ENCODE measurements around the gene PEX6.
"Not testable (repeated sequence)": the region's sequence is repeated elsewhere in the genome, so short reads cannot be mapped to it uniquely, and the experiment has no call there.

The PEX6 gene

GRCh38 chr6:42978839-42979522, at the start of gene PEX6:
Gene PEX6, minus strand, starts transcription at chr6:42979181. Its CDS starts 31 bp downstream, at chr6:42979150.
- peak; percentile 88 to 89 for DNase-seq (ENCODE audit: extremely low read depth in 1 of 2, low read depth in 1 of 2)

DNA sequence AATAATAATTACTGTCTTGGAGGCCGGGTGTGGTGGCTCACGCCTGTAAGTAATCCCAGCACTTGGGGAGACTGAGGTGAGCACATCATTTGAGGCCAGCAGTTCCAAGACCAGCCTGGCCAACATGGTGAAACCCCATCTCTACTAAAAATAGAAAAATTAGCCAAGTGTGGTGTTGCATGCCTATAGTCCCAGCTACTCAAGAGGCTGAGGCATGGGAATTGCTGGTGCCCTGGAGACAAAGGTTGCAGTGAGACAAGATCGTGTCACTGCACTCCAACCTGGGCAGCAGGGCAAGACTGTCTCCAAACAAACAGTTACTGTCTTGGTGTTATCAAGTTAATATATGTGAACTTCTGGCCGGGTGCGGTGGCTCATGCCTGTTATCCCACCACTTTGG, 47.4 kb upstream of the PEX6 start:
- DNase-seq (ENCODE audit: extremely low read depth in 1 of 2, low read depth in 1 of 2): no peak

DNA sequence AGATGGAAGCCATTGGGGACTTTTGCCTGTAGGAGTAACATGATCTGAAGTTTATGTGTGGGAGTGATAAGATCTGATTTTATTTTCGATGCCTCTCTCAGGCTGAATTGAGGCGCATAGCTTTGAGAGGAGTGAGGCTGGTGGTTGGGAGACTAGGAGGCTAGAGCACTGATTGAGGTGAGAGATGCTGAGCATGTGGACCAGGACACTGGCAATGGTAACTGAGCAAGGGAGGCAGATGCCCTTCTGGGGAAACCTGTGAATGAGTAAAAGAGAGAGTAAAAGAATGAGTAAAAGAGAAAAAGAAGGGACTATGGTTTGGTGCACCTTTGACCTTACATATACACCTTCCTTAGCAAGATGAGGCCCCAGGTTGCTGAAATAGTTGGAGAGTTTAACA, 45.5 kb upstream of the PEX6 start:
- peak in 1 of 2 donors; percentile 5 for DNase-seq (ENCODE audit: extremely low read depth in 1 of 2, low read depth in 1 of 2)

DNA sequence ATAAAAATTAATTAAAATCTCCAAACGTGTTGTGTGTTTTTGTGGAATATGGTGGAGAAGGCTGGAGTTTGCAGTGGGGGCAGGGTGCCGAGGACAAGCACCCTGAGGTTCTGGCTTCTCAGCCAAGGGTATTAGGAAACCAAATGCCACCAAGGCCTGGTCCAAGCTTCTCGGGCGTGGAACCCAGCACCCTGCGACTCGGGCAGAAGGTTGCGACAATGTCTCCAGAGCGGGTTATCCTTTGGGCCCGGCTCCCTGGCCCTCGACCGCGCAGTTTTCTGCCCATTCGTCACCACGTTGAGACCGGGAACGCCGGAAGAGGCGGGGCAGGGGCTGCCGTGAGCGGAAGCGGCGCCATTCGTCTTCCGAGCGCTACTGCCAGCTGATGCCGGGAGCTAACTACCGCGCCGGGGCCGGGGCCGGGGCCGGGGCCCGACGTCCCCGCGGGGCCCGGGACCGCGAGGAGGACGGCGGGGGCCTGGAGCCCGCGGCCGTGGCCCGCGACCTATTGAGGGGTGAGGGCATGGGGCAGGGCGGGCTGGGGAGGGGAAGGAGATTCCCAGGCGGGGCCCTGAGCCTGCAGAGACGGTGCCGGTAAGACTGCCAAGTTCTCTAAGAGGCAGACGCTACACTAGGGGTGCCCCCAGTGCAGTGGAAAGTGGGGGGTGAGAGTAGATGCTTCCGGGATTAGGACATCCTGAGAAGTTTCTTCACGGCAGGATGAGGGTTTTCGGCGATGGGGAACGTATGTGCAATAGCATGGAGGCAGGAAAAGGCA, 42.5 kb upstream of the PEX6 start, which contains the start of gene RRP36:
Gene RRP36 (plus strand): TSS at position 354 of the 778 bp plus-strand sequence. CDS start 32 bp downstream, at position 386.
- DNase-seq (ENCODE audit: extremely low read depth in 1 of 2, low read depth in 1 of 2): peak; percentile 50 to 52

- no peak for DNase-seq (ENCODE audit: extremely low read depth in 1 of 2, low read depth in 1 of 2)
Observed at GRCh38 chr6:43020847-43021246, 41.9 kb upstream of the PEX6 start.

GRCh38 chr6:43020052-43020705, 41.2 kb upstream of the PEX6 start:
- DNase-seq (ENCODE audit: extremely low read depth in 1 of 2, low read depth in 1 of 2): no peak

- no peak for DNase-seq (ENCODE audit: extremely low read depth in 1 of 2, low read depth in 1 of 2)
Observed at GRCh38 chr6:43019152-43019551, 40.2 kb upstream of the PEX6 start.

DNA sequence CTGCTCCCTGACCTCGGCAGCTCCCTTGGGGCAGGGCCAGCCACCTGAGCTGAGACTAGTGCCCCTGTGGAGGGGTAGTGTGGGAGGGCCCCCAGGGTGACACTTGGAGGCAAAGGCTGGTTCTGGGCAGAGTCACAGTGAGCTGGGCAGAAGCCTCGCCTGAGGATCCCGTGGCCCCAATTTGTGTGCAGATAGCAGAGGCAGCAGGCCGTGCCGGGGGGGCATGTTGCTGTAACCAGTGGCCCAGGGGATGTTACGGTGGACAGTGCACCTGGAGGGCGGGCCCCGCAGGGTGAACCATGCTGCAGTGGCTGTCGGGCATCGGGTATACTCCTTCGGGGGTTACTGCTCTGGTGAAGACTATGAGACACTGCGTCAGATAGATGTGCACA, 38.0 kb upstream of the PEX6 start:
- no peak for DNase-seq (ENCODE audit: extremely low read depth in 1 of 2, low read depth in 1 of 2)

GRCh38 chr6:43016176-43016942, 37.4 kb upstream of the PEX6 start:
- DNase-seq (ENCODE audit: extremely low read depth in 1 of 2, low read depth in 1 of 2): no peak

GRCh38 chr6:43014434-43014909, 35.5 kb upstream of the PEX6 start:
- DNase-seq (ENCODE audit: extremely low read depth in 1 of 2, low read depth in 1 of 2): no peak

GRCh38 chr6:43013843-43014433, 35.0 kb upstream of the PEX6 start, which contains the start of the genes KLHDC3 and MEA1:
Gene KLHDC3, plus strand, starts transcription at chr6:43014249. Its CDS starts 2,944 bp downstream, at chr6:43017193.
Gene MEA1, minus strand, starts transcription at chr6:43013946. Its CDS starts 133 bp downstream, at chr6:43013813.
- DNase-seq (ENCODE audit: extremely low read depth in 1 of 2, low read depth in 1 of 2): peak; percentile 98 to 99

DNA sequence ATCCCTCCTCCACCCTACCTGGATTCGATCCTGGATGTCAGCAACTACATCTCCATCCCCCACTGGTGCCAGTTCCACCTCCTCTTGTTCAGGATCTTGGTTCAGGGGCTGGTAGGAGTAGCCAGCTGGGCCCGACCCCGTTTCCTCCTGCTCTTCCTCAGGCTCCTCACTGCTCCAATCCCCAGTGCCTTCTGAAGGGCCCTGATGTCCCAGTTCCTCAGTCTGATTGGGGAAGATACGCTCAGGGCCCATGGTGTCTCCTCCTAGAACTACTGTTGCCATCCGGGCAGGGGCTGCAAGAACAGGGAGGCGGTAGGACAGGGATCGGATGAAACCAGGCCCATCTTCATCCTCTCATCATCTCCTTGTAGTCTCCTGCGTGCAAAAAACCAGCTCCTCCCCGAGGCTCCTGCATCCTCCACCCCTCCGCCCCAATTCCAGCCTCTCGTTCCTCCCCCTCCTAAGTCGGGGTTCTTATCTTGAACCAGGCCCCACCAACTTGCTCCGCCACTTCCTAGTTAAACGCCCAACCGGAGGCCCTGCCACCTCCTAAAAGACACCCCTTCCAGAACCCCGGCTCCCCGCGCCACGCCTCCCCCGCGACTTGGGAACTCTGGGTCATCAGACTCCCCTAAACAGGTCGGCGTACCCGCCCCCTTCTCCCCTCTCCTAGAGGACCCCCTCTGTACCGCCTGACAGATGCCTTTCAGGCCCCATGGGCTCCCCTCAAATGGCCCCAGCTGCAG, 34.3 kb upstream of the PEX6 start:
- DNase-seq (ENCODE audit: extremely low read depth in 1 of 2, low read depth in 1 of 2): no peak

GRCh38 chr6:43012364-43012763, 33.4 kb upstream of the PEX6 start:
- DNase-seq (ENCODE audit: extremely low read depth in 1 of 2, low read depth in 1 of 2): no peak

GRCh38 chr6:43011207-43011606, 32.2 kb upstream of the PEX6 start:
- no peak for DNase-seq (ENCODE audit: extremely low read depth in 1 of 2, low read depth in 1 of 2)

GRCh38 chr6:43009124-43009523, 30.1 kb upstream of the PEX6 start:
- no peak for DNase-seq (ENCODE audit: extremely low read depth in 1 of 2, low read depth in 1 of 2)

GRCh38 chr6:43007126-43007525, 28.1 kb upstream of the PEX6 start:
- DNase-seq (ENCODE audit: extremely low read depth in 1 of 2, low read depth in 1 of 2): no peak

- DNase-seq (ENCODE audit: extremely low read depth in 1 of 2, low read depth in 1 of 2): no peak
Observed at GRCh38 chr6:43006251-43006650, 27.3 kb upstream of the PEX6 start.

DNA sequence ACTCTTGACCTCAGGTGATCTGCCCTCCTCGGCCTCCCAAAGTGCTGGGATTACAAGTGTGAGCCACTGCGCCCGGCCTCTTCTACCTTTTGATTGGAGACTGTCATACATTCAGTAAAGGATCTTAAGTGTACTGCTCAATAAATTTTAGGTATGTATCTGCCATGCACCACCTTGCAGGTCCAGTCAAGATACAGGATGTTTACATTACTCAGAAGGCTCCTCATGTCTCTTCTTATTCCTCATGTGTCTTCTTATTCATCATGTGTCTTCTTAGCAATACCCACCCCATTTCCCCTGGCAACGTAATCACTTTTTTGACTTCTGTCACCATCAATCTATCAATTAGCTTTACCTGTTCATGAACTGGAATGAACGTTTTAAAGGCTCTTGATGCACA, 26.9 kb upstream of the PEX6 start:
- DNase-seq (ENCODE audit: extremely low read depth in 1 of 2, low read depth in 1 of 2): no peak

DNA sequence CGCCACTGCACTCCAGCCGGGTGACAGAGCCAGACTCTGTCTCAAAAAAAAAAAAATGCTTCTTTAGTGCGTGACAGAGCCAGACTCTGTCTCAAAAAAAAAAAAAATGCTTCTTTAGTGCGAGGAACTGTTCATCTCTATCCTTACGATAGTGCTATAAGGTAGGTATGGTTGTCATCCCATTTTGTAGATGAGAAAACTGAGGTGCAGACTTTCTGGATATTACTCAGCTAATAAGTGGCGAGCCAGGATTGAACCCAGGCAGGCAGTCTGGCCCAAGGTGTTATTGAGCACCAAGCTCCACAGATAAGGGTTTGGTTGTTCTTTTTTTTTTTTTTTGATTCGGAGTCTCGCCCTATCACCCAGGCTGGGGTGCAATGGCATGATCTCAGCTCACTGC, 22.9 kb upstream of the PEX6 start:
- no peak for DNase-seq (ENCODE audit: extremely low read depth in 1 of 2, low read depth in 1 of 2)

GRCh38 chr6:42998205-42998604, 19.2 kb upstream of the PEX6 start:
- not testable (repeated sequence) for DNase-seq (ENCODE audit: extremely low read depth in 1 of 2, low read depth in 1 of 2)

Measured in stimulated activated CD8-positive, alpha-beta memory T cell treated with anti-CD3 and anti-CD28 coated beads, Interleukin-7, amount 100 ng/mL, for 48 hours (primary cell).